Stimulated activated CD8-positive, alpha-beta memory T cell treated with anti-CD3 and anti-CD28 coated beads, Interleukin-4, amount 100 ng/mL, for 48 hours (primary cell): ENCODE data around the gene BRD9.
"Not testable (repeated sequence)": the region's sequence is repeated elsewhere in the genome, so short reads cannot be mapped to it uniquely, and the experiment has no call there.

Experiments used
- DNase-seq: peaks from one replicate; pipeline ENCODE4 v3.0.0-alpha.2; 2020

Gene BRD9

GRCh38 chr5:922436-923280 lies 30.1 kb upstream of the BRD9 start:
- DNase-seq = no peak

- DNase-seq = no peak
Measured at GRCh38 chr5:921456-922435, 29.1 kb upstream of the BRD9 start.

GRCh38 chr5:920321-920720 lies 27.7 kb upstream of the BRD9 start:
- DNase-seq = no peak

GRCh38 chr5:919356-920000 lies 26.9 kb upstream of the BRD9 start:
- DNase-seq = no peak

GRCh38 chr5:918717-919116 lies 26.1 kb upstream of the BRD9 start:
- not testable (repeated sequence) for DNase-seq

- DNase-seq = no peak
Measured at GRCh38 chr5:916441-917293, 24.1 kb upstream of the BRD9 start.

- no peak for DNase-seq
Measured at GRCh38 chr5:915946-916345, 23.3 kb upstream of the BRD9 start.

- DNase-seq = not testable (repeated sequence)
Measured at GRCh38 chr5:915346-915745, 22.7 kb upstream of the BRD9 start.

- DNase-seq = no peak
Measured at GRCh38 chr5:914612-915011, 22.0 kb upstream of the BRD9 start.

- DNase-seq = no peak
Measured at GRCh38 chr5:914174-914573, 21.6 kb upstream of the BRD9 start.

- peak; percentile 83 for DNase-seq
Measured at GRCh38 chr5:912280-913091, 19.9 kb upstream of the BRD9 start.

- no peak for DNase-seq
Measured at GRCh38 chr5:911601-912000, 19.0 kb upstream of the BRD9 start.

- DNase-seq = no peak
Measured at GRCh38 chr5:910769-911160, 18.2 kb upstream of the BRD9 start.

- no peak for DNase-seq
Measured at GRCh38 chr5:909994-910768, 17.6 kb upstream of the BRD9 start.

GRCh38 chr5:909086-909485 lies 16.5 kb upstream of the BRD9 start:
- DNase-seq = no peak

- no peak for DNase-seq
Measured at GRCh38 chr5:908172-908571, 15.6 kb upstream of the BRD9 start.

- DNase-seq = no peak
Measured at GRCh38 chr5:907366-907910, 14.8 kb upstream of the BRD9 start.

GRCh38 chr5:905139-905642 lies 12.6 kb upstream of the BRD9 start:
- DNase-seq = no peak

- no peak for DNase-seq
Measured at GRCh38 chr5:903756-904096, 11.1 kb upstream of the BRD9 start.
